GM12864 (cell line): ENCODE data around the gene PAPSS2.
"Not testable (repeated sequence)": the region's sequence is repeated elsewhere in the genome, so short reads cannot be mapped to it uniquely, and the experiment has no call there.

ENCODE experiments used
- DNase-seq: peaks from one replicate; pipeline ENCODE4 v3.0.0-alpha.2; 2011; ENCODE audit warnings: low read depth
- H3K4me3 ChIP-seq: 2 replicates; pipeline ENCODE4 v1.5.1; 2011; ENCODE audit warnings: mild to moderate bottlenecking, low read depth, low read length, control low read depth
- TF ChIP-seq, protein P1 (sequence below): IDR thresholded peaks from 2 replicates; pipeline ENCODE4 v1.5.1; 2011; ENCODE audit warnings: low read depth, mild to moderate bottlenecking, moderate library complexity, low read length, control low read depth, inconsistent platforms; ENCODE audit errors: missing control alignments

The PAPSS2 gene

GRCh38 chr10:87642486-87642885 lies 17.2 kb upstream of the PAPSS2 start:
- no peak overlapping the region for H3K4me3 ChIP-seq
- TF ChIP-seq, protein P1, sequence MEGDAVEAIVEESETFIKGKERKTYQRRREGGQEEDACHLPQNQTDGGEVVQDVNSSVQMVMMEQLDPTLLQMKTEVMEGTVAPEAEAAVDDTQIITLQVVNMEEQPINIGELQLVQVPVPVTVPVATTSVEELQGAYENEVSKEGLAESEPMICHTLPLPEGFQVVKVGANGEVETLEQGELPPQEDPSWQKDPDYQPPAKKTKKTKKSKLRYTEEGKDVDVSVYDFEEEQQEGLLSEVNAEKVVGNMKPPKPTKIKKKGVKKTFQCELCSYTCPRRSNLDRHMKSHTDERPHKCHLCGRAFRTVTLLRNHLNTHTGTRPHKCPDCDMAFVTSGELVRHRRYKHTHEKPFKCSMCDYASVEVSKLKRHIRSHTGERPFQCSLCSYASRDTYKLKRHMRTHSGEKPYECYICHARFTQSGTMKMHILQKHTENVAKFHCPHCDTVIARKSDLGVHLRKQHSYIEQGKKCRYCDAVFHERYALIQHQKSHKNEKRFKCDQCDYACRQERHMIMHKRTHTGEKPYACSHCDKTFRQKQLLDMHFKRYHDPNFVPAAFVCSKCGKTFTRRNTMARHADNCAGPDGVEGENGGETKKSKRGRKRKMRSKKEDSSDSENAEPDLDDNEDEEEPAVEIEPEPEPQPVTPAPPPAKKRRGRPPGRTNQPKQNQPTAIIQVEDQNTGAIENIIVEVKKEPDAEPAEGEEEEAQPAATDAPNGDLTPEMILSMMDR: no peak
- DNase-seq: no peak

- no peak for DNase-seq
- no peak overlapping the region for H3K4me3 ChIP-seq
- TF ChIP-seq, protein P1: no peak
Observed at GRCh38 chr10:87642988-87643387, 16.7 kb upstream of the PAPSS2 start.

DNA sequence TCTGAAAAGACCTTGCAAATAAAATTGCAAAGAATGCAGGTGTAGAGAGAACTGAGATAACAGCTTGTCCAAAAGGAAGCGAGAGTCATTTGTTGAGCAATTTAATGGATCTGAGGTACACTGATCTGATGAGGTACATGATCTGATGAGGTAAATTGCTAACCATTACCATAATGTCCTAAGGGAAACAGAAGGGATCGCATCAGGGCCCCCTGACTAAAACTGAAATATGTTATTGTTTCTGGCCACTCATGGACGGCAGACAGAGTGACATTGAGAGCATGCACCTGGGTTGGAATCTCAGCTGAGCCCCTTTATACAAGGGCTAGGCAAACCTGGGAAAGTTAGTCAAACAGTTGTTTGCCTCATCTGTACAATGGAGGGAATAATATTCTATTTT lies 15.8 kb upstream of the PAPSS2 start:
- no peak for DNase-seq
- TF ChIP-seq, protein P1: no peak
- no peak overlapping the region for H3K4me3 ChIP-seq

DNA sequence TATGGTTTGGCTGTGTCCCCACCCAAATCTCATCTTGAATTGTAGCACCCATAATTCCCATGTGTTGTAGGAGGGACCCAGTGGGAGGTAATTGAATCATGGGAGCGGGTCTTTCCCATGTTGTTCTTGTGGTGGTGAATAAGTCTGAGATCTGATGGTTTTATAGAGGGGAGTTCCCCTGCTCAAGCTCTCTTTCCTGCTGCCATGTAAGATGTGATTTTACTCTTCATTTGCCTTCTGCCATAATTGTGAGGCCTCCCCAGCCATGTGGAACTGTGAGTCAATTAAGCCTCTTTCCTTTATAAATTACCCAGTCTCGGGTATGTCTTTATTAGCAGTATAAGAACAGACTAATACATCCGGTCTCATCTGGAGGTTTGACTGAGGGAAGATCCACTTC lies 15.2 kb upstream of the PAPSS2 start:
- not testable (repeated sequence) for DNase-seq, H3K4me3 ChIP-seq

GRCh38 chr10:87646192-87646909 lies 13.3 kb upstream of the PAPSS2 start:
- TF ChIP-seq, protein P1: no peak
- H3K4me3 ChIP-seq: no peak overlapping the region
- DNase-seq: no peak

DNA sequence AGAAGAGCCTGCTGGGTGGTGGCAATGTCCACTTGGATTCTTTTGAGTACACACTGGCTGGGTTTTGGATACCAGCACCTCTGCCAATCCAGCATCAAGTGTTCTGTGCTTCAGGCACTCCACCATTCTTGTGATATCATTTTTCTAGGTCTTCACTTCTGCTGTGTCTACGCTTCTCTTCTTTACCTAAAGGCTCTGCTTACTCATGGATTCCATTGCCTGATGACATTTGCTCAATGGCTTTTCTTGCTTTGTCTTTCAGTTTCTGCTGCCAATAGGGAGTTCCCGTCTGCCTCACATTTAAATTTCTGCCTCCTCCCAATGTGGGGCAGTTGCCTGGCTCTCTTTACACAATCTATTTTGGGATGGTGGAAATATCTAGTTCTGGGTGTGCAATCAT lies 12.7 kb upstream of the PAPSS2 start:
- H3K4me3 ChIP-seq: no peak overlapping the region
- DNase-seq: no peak
- TF ChIP-seq, protein P1: no peak

DNA sequence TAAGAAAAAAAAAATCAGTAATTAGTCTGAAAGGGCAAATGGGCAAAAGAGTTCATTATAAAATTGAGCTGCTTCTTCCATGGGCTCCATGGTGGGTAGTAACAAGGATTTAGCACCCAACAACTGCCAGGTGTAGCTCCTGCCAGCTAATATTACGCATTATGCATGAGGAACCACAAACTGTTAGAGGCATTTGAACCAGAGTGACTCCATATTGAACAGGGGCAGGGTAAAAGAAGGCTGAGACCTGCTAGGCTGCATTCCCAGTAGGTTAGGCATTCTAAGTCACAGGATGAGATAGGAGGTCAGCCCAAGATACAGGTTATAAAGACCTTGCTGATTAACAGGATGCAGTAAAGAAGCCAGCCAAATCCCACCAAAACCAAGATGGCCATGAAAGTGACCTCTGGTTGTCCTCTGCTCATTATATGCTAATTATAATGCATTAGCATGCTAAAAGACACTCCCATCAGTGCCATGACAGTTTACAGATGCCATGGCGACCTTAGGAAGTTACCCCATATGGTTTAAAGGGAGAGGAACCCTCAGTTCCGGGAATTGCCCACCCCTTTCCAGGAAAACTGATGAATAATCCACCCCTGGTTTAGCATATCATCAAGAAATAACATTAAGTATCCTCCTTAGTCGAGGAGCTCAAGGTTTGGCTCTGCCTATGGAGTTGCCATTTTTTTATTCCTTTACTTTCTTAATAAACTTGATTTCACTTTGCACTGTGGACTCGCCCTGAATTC lies 8.7 kb upstream of the PAPSS2 start:
- TF ChIP-seq, protein P1: no peak
- no peak overlapping the region for H3K4me3 ChIP-seq
- no peak for DNase-seq
